ENCODE measurements around the gene LCN15. TPM values are rescaled to one million over a fixed set of nuclear protein-coding genes. Genes with fewer than 3 reads are reported as not detected.
A peak's percentile ranks its signal among the peaks of the same experiment; 100 is the strongest.

The LCN15 gene
- total RNA-seq, 1 experiment from 2014 or later: not detected

- TF ChIP-seq, protein P1, sequence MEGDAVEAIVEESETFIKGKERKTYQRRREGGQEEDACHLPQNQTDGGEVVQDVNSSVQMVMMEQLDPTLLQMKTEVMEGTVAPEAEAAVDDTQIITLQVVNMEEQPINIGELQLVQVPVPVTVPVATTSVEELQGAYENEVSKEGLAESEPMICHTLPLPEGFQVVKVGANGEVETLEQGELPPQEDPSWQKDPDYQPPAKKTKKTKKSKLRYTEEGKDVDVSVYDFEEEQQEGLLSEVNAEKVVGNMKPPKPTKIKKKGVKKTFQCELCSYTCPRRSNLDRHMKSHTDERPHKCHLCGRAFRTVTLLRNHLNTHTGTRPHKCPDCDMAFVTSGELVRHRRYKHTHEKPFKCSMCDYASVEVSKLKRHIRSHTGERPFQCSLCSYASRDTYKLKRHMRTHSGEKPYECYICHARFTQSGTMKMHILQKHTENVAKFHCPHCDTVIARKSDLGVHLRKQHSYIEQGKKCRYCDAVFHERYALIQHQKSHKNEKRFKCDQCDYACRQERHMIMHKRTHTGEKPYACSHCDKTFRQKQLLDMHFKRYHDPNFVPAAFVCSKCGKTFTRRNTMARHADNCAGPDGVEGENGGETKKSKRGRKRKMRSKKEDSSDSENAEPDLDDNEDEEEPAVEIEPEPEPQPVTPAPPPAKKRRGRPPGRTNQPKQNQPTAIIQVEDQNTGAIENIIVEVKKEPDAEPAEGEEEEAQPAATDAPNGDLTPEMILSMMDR (IDR thresholded peaks at IDR 0.05; ENCODE audit: insufficient read depth in 1 of 2, low read depth in 1 of 2, low read length in 1 of 2, severe bottlenecking in 1 of 2, unreplicated experiment in 1 of 2): no peak
- DNase-seq: no peak
- POLR2A ChIA-PET: no interaction called here
- Mint-ChIP-seq H3K4me1 (ENCODE audit: low read depth, unreplicated experiment) (peaks cover 8% of the 10 kb centered on the region), H3K27ac (ENCODE audit: unreplicated experiment) (no peak overlapping the region), H3K27me3 (ENCODE audit: insufficient read depth, unreplicated experiment) (no peaks in the 10 kb centered on the region), H3K4me3 (ENCODE audit: unreplicated experiment) (no peak overlapping the region), H3K9me3 (ENCODE audit: unreplicated experiment) (no peaks in the 10 kb centered on the region), H3K36me3 (ENCODE audit: insufficient read depth, unreplicated experiment) (peaks cover 61% of the 10 kb centered on the region)
- intact Hi-C loops (cut with micrococcal nuclease; ENCODE audit: unreplicated experiment): no loop called here
- peaks cover 3% of the 10 kb centered on the region for H3K36me3 ChIP-seq (ENCODE audit: control insufficient read depth, insufficient read depth, low read length)
- peaks cover 27% of the 10 kb centered on the region for H3K4me1 ChIP-seq
- BruUV-seq (replicated peaks): no TSS peak
- H3K9me3 ChIP-seq: no peaks in the 10 kb centered on the region
- no peak overlapping the region for H3K4me3 ChIP-seq (ENCODE audit: low read depth, low read length)
- H3K27me3 ChIP-seq (replicated peaks; ENCODE audit: control insufficient read depth, insufficient read depth, low read length): no peaks in the 10 kb centered on the region
- CTCF ChIA-PET: no interaction called here
Measured at GRCh38 chr9:136802321-136802720, 38.0 kb upstream of the LCN15 start.

DNA sequence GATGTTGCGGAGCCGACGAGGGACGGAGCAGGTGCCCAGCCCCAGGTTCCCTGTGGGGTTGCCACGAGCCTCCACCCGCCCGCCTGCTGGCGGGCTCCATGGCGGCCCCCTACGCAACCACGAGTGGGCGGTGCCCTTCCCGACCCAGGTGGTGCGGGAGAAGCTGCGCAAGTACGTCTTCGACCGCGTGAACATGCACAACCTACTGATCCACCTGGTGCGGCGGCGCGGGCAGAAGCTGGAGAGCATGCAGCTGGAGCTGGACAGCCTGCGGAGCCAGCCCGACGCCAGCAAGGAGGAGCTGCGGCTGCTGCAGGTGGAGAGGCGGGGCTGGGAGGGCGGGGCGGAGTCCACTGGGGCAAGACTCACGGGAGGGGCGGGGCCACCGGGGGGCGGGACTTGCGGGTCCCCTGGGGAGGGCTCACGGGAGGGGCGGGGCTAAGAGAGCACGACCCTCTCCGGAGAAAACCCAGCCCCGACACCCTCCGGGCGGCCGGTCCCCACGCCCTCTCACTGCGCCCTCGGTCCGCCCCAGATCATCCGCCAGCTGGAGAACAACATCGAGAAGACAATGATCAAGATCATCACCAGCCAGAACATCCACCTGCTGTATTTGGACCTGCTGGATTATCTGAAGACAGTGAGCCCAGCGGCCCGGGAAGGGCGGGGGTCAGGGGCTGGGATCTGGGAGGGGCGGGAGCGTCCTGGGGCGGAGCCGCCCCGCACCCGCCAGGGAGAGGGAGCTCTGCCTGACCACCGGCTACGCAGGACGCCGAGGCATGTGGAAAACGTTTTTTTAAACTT, 35.7 kb upstream of the LCN15 start:
- peaks cover 60% of the 10 kb centered on the region for H3K36me3 Mint-ChIP-seq (ENCODE audit: insufficient read depth, unreplicated experiment)

More for the DNA sequence above, 35.7 kb upstream of the LCN15 start:
- DNase-seq: peak; percentile 90 to 96
- no peaks in the 10 kb centered on the region for H3K27me3 ChIP-seq (replicated peaks; ENCODE audit: control insufficient read depth, insufficient read depth, low read length)
- ChIA-PET POLR2A (interaction anchor here (0.7 to 2.0 kb wide), 8 partner anchors 9 to 441 kb away, joined by 3 to 11 read pairs (median 4); partner anchors contain the start of genes TMEM141, TRAF2 and TUBB4B), CTCF (interaction anchor here (0.5 to 2.3 kb wide), 13 partner anchors 9 to 621 kb away, joined by 3 to 24 read pairs (median 6); partner anchors contain the start of genes AJM1 and TMEM141)
- Mint-ChIP-seq H3K27me3 (ENCODE audit: insufficient read depth, unreplicated experiment) (no peaks in the 10 kb centered on the region), H3K9me3 (ENCODE audit: unreplicated experiment) (no peaks in the 10 kb centered on the region), H3K27ac (ENCODE audit: unreplicated experiment) (peak overlapping the region; percentile 70), H3K4me3 (ENCODE audit: unreplicated experiment) (peak overlapping the region; percentile 79), H3K4me1 (ENCODE audit: low read depth, unreplicated experiment) (peaks cover 17% of the 10 kb centered on the region)
- H3K36me3 ChIP-seq (ENCODE audit: control insufficient read depth, insufficient read depth, low read length): peaks cover 2% of the 10 kb centered on the region
- H3K4me3 ChIP-seq (ENCODE audit: low read depth, low read length): peak overlapping the region; percentile 78
- H3K4me1 ChIP-seq: peaks cover 37% of the 10 kb centered on the region
- H3K9me3 ChIP-seq: no peaks in the 10 kb centered on the region
- TF ChIP-seq, protein P1 (IDR thresholded peaks at IDR 0.05; ENCODE audit: insufficient read depth in 1 of 2, low read depth in 1 of 2, low read length in 1 of 2, severe bottlenecking in 1 of 2, unreplicated experiment in 1 of 2): no peak
- no TSS peak for BruUV-seq (replicated peaks)
- intact Hi-C loops (cut with micrococcal nuclease; ENCODE audit: unreplicated experiment): loop anchor here (10.0 kb wide), 1 partner anchor 445 kb away; the partner anchor contains the start of gene TUBB4B

Data from Caco-2 (cell line).